ENCODE data around the gene TMCO4. TPM values are rescaled to one million over a fixed set of nuclear protein-coding genes. Genes with fewer than 3 reads are reported as not detected.

Gene TMCO4
- total and polyA plus RNA-seq, 2 of the 8 experiments (the other 6 are each of a cell fraction or from before 2014, with no cell fraction given), result 3.0 to 3.1 TPM

- H3K4me2 ChIP-seq (ENCODE audit: insufficient read depth in 1 of 2, low read depth in 2 of 2, low read length in 2 of 2), result no peak overlapping the region
- no peak overlapping the region for H4K91ac ChIP-seq (replicated peaks; ENCODE audit: insufficient read length, low read length)
- H4K5ac ChIP-seq (ENCODE audit: insufficient read length, low read depth, low read length), result no peak overlapping the region
- H3K36me3 ChIP-seq (ENCODE audit: control insufficient read depth in 2 of 4, insufficient read depth in 4 of 4, low read length in 3 of 4), result no peaks in the 10 kb centered on the region
- no peak overlapping the region for H2BK5ac ChIP-seq (ENCODE audit: low read depth, low read length)
- H3K4ac ChIP-seq (replicated peaks; ENCODE audit: insufficient read length, low read depth, low read length), result no peak overlapping the region
- H3K9ac ChIP-seq (replicated peaks in 1 of 4; ENCODE audit: extremely low read depth in 1 of 4, low read depth in 3 of 4, low read length in 3 of 4), result no peak overlapping the region
- no peak overlapping the region for H2BK15ac ChIP-seq (ENCODE audit: low read length)
- H2BK20ac ChIP-seq (ENCODE audit: low read length), result no peak overlapping the region
- H2AFZ ChIP-seq (ENCODE audit: low read length), result no peak overlapping the region
- H3K14ac ChIP-seq (ENCODE audit: insufficient read length), result no peak overlapping the region
- DNase-seq (ENCODE audit: low read depth in 1 of 2, low spot score in 2 of 2), result no peak
- H3K9me3 ChIP-seq (ENCODE audit: insufficient read depth in 2 of 2, low read depth in 1 of 2, low read length in 1 of 2), result no peaks in the 10 kb centered on the region; a peak in 1 of 4 replicates
- FAIRE-seq, result no peak
- no peak overlapping the region for H3K23ac ChIP-seq (ENCODE audit: insufficient read length)
- ChIA-PET CTCF (ENCODE audit: partially characterized antibody) (interaction anchor here (1.4 to 4.0 kb wide), 4 partner anchors 12 to 87 kb away, joined by 6 to 11 read pairs (median 8); no protein-coding TSS in a partner anchor), POLR2A (ENCODE audit: partially characterized antibody) (no interaction called here)
- 82% methylated on average over 1 of the region's 1 CpG; no CpG with 5 or more reads in 1 of the 2 experiments for WGBS, 2 experiments (ENCODE audit: extremely low coverage in 1 of 2, insufficient coverage in 1 of 2, insufficient read length in 1 of 2, insufficient replicate concordance in 2 of 2, low coverage in 1 of 2, low lambda C conversion rate in 2 of 2, missing lambda C conversion rate in 1 of 2)
- H3K4me3 ChIP-seq (ENCODE audit: extremely low read depth in 1 of 4, insufficient read depth in 2 of 4, low read depth in 3 of 4, low read length in 4 of 4), result no peak overlapping the region
- H3K23me2 ChIP-seq (ENCODE audit: low read depth, low read length), result no peaks in the 10 kb centered on the region; the same call in 1 of the 2 replicates
- no peak overlapping the region for H3K56ac ChIP-seq (replicated peaks; ENCODE audit: insufficient read length, low read depth, low read length)
- H3K27me3 ChIP-seq (replicated peaks in 1 of 4; ENCODE audit: control insufficient read depth in 3 of 4, extremely low read depth in 1 of 4, insufficient read depth in 3 of 4, low read length in 3 of 4), result no peaks in the 10 kb centered on the region
- no peak overlapping the region for H3K27ac ChIP-seq (ENCODE audit: low read depth, low read length)
- no peak overlapping the region for H2BK12ac ChIP-seq (ENCODE audit: low read depth, low read length)
- H2AK5ac ChIP-seq (ENCODE audit: low read depth, low read length), result no peak overlapping the region
- H4K20me1 ChIP-seq (replicated peaks in 1 of 2; ENCODE audit: control insufficient read depth in 1 of 2, insufficient read depth in 2 of 2, low read length in 2 of 2), result no peaks in the 10 kb centered on the region
- H3K4me1 ChIP-seq (replicated peaks in 1 of 4; ENCODE audit: control insufficient read depth in 3 of 4, insufficient read depth in 4 of 4, low read length in 3 of 4), result no peaks in the 10 kb centered on the region
- no peaks in the 10 kb centered on the region for H3K79me1 ChIP-seq (ENCODE audit: low read depth, low read length)
- H3K79me2 ChIP-seq (ENCODE audit: control insufficient read depth in 1 of 2, insufficient read depth in 2 of 2, low read length in 2 of 2), result no peaks in the 10 kb centered on the region
- H4K8ac ChIP-seq (ENCODE audit: extremely low read depth, insufficient read depth, low read length), result no peak overlapping the region
- no peak overlapping the region for H2BK120ac ChIP-seq (replicated peaks; ENCODE audit: low read depth, low read length)
- no peak overlapping the region for H3K18ac ChIP-seq (ENCODE audit: extremely low read depth, low read length)
- TF ChIP-seq SAP30 (IDR thresholded peaks at IDR 0.05; ENCODE audit: insufficient read depth, insufficient replicate concordance, low read length), result no peak
- TF ChIP-seq RNF2 (IDR thresholded peaks at IDR 0.05; ENCODE audit: borderline replicate concordance, low read depth, low read length, missing control alignments, poor library complexity, severe bottlenecking), result no peak
- TF ChIP-seq RFX5 (IDR thresholded peaks at IDR 0.05; ENCODE audit: borderline replicate concordance, low read depth, low read length), result no peak
- TF ChIP-seq CTCF (IDR thresholded peaks at IDR 0.05; ENCODE audit: control extremely low read depth in 1 of 3, insufficient read depth in 1 of 3, low read depth in 1 of 3, low read length in 3 of 3), result no peak
- TF ChIP-seq HDAC2 (IDR thresholded peaks at IDR 0.05; ENCODE audit: borderline replicate concordance in 1 of 2, low read depth in 2 of 2, low read length in 2 of 2), result no peak
- TF ChIP-seq NRF1 (IDR thresholded peaks at IDR 0.05; ENCODE audit: low read depth, low read length), result no peak
- no peak for TF ChIP-seq CREB1 (IDR thresholded peaks at IDR 0.05)
- no peak for TF ChIP-seq SUZ12 (IDR thresholded peaks at IDR 0.05; ENCODE audit: low read length)
- TF ChIP-seq BRCA1 (IDR thresholded peaks at IDR 0.05; ENCODE audit: low read depth, low read length), result no peak
- no peak for TF ChIP-seq CBX5 (IDR thresholded peaks at IDR 0.05; ENCODE audit: low read depth, low read length)
- TF ChIP-seq MAFK (IDR thresholded peaks at IDR 0.05; ENCODE audit: low read depth, low read length), result no peak
Measured at GRCh38 chr1:19749685-19750084, 50.0 kb downstream of the TMCO4 start.

Measured in H1 (cell line).